GM20431 (cell line): ENCODE data around the gene CFAP61.

ENCODE experiments used
- in situ Hi-C: fragments of 300-500 bp; cut with MseI, MboI; formaldehyde crosslinking; loops from one replicate; pipeline ENCODE4 v1.15.0; 2020; ENCODE audit warnings: low sequenced_read_pairs; ENCODE audit not compliant: unreplicated experiment

Gene CFAP61

GRCh38 chr20:20338133-20338730, 285.9 kb downstream of the CFAP61 start:
- in situ Hi-C loops, result no loop called here

DNA sequence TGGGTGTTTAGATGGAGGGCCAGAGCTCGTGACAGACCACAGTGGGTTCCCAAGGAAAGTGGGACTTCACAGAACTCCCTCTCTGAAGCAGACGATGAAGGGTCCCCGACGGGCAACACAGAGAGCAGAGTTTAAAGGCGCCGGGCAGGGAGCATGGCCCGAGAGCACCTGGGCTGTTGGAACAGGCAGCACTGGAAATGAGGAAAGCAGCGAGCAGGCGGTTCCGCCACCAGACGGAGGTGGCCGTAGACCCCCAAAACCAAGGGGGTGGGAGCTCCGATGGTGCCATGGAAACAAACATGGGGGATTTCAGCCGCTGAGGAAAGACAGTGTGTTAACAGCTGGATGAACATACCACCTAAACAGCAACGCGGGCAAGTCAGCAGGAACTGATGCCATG, 288.1 kb downstream of the CFAP61 start:
- in situ Hi-C loops, result no loop called here

- in situ Hi-C loops, result no loop called here
These were observed 289.0 kb downstream of the CFAP61 start for GRCh38 chr20:20341371-20341770.

DNA sequence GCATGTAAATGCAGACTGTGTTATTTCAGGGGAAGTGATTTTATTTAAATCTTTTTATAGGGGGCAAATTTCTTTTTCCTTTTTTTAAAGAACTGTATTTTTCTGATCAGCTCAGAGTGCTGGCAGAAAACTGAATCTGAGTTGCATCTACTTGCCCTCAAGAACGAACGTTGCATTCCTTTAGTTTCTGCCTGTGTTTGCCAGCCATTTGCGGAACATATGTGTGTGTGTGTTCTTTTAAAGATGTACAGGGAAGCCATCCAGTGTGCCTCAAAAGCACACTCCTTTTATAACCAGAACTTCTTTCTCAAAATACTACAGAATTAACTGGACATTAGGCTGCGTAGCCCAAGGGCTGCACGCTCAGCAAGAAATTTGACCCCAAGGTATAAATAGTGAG, 289.7 kb downstream of the CFAP61 start:
- in situ Hi-C loops, result no loop called here

DNA sequence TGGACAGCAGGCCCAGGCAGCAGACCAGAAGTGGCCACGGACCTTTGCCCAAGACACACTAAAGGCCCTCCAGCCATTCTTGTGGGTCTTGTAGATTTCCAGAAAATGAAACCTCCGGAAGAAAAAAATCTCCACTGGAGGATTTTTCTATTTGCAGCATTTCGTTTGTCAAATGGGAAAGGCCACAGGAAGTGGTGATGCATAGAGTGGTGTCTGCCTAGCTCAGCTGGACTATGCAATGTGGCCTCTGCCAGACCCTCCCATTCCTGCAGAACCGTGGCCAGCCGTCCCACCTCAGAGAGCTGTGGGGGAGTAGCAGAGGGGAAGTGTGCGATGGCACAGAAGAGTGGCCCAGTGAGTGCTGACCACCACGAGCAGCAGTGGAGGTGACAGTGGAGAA, 291.6 kb downstream of the CFAP61 start:
- in situ Hi-C loops, result no loop called here

- in situ Hi-C loops, result no loop called here
These were observed 292.1 kb downstream of the CFAP61 start for GRCh38 chr20:20344476-20344875.

GRCh38 chr20:20353576-20353975, 301.2 kb downstream of the CFAP61 start:
- in situ Hi-C loops, result loop anchor here (25.0 kb wide), 1 partner anchor 209 kb away; no protein-coding TSS in a partner anchor

GRCh38 chr20:20355503-20355902, 303.2 kb downstream of the CFAP61 start:
- in situ Hi-C loops, result loop anchor here (25.0 kb wide), 1 partner anchor 207 kb away; no protein-coding TSS in a partner anchor

GRCh38 chr20:20358801-20359200, 306.5 kb downstream of the CFAP61 start:
- in situ Hi-C loops, result loop anchor here (25.0 kb wide), 1 partner anchor 204 kb away; no protein-coding TSS in a partner anchor

- in situ Hi-C loops, result loop anchor here (25.0 kb wide), 1 partner anchor 203 kb away; no protein-coding TSS in a partner anchor
These were observed 307.3 kb downstream of the CFAP61 start for GRCh38 chr20:20359628-20360027.

GRCh38 chr20:20360464-20360863, 308.1 kb downstream of the CFAP61 start:
- in situ Hi-C loops, result loop anchor here (25.0 kb wide), 1 partner anchor 202 kb away; no protein-coding TSS in a partner anchor

- in situ Hi-C loops, result loop anchor here (25.0 kb wide), 1 partner anchor 199 kb away; no protein-coding TSS in a partner anchor
These were observed 310.6 kb downstream of the CFAP61 start for GRCh38 chr20:20362774-20363433.

GRCh38 chr20:20363434-20363798, 311.1 kb downstream of the CFAP61 start:
- in situ Hi-C loops, result loop anchor here (25.0 kb wide), 1 partner anchor 199 kb away; no protein-coding TSS in a partner anchor

DNA sequence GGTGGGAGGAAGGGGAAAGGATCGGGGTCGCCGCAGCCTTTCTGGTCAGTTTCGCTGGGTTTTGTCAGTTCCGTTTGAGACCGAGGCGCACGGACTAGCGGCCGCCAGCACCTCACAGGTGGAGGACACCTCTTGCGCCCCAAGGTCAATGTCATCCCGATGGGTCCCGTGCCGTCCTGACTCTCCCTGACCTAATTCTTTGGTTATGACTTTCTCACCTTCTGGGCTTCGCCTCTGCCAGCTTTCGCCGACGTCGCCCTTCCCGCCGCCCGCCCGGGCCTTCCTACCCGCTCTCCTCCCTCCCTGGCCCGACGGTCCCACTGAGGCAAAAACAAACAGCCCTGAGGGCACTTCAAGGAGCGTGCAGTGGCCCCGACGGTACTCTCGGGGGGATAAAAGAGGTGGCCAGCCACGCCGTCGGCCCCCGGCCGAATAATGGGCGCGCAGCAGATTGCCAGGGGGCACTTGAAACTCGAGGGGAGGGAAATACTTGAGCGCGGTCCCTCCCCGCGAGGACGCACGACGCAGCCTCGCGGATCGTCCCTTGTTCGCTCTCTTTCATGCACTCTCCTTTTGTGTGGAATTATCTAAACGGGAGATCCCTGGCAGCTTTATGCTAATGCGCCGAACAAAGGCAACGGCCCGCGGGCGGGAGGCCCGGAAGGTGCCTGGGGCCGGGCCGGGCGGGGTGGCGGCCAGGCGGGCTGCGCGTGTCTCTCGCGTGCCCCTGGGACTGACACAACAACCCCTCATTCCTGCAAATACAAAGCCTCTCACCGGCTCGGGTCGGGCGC, 311.7 kb downstream of the CFAP61 start:
- in situ Hi-C loops, result loop anchor here (25.0 kb wide), 1 partner anchor 198 kb away; no protein-coding TSS in a partner anchor

DNA sequence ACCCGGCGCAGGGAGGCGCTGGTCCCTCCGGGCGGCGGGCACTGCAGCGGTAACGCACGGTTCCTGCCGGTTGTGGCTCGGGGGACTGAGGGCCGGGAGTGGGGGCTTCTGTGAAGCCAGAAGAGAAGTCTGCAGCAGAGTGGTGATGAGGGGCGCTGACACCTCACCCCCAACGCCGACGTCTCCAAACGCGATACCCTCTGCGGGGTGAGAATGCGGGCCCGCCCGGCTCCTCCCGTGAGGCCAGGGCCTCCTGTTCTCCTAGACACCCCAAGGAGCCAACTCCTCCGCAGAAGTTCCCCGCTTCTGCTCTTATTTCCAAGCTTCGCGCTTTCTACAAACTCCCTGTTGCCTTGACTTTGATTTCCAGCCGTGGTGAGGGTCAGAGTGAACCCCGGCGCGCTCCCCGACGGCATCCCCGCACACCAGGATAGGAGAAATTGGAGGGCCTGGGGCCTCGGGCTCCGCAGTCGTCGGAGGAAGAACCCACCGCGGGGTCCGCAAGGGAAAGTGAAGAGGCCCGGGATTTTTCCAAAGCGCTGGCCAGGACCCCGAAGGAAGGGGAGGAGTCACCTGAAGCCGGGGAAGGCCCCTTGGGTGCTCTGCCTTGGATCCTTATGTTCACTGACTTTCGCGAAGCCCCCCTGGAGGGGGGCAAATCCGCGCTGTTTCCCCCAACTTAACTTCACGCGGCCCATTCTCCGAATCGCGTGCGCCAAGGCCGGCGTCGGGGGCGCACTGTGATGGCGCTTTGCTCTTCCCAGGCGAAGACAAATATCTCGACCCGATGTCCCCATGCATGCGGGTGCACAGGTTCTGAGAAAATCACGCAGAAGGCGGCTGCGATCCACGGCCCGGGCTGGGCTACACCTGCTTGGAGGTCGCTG, 312.5 kb downstream of the CFAP61 start:
- in situ Hi-C loops, result loop anchor here (25.0 kb wide), 1 partner anchor 197 kb away; no protein-coding TSS in a partner anchor

- in situ Hi-C loops, result loop anchor here (25.0 kb wide), 1 partner anchor 197 kb away; no protein-coding TSS in a partner anchor
These were observed 313.3 kb downstream of the CFAP61 start for GRCh38 chr20:20365480-20366161.

- in situ Hi-C loops, result loop anchor here (25.0 kb wide), 1 partner anchor 196 kb away; no protein-coding TSS in a partner anchor
These were observed 314.2 kb downstream of the CFAP61 start for GRCh38 chr20:20366551-20366875.

- in situ Hi-C loops, result loop anchor here (25.0 kb wide), 1 partner anchor 195 kb away; no protein-coding TSS in a partner anchor
These were observed 314.7 kb downstream of the CFAP61 start for GRCh38 chr20:20366876-20367574.
